Measurements from ENCODE around the gene KIF6.
A peak's percentile ranks its signal among the peaks of the same experiment; 100 is the strongest.

Gene KIF6

DNA sequence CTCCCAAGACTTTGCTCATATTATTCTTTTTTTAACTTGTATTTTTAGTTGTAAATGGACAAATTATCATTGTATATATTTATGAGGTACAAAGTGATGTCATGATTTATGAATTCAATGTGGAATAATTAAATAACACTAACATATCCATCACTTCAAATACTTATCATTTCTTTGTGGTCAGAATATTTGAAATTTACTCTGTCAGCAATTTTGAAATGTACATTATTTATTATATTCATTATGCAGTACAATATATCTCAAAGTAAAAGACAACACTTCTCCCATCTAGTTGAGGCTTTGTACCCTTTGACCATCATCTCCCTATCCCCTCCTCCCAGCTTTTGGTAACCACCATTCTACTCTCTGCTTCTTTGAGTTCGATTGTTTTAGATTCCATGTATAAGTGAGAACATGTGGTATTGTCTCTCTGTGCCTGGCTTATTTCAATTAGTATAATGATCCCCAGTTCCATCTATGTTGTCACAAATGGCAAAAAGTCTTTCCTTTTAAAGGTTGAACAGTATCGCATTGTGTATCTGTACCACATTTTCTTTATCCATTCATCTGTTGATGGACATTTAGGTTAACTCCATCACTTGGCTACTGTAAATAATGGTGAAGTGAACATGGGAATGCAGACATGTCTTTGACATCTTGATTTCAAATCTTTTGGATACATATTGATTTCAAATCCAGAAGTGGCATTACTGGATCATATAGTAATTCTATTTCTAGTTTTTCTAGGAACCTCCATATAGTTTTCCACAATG is 197.2 kb downstream of the KIF6 start:
- TF ChIP-seq, protein P1, sequence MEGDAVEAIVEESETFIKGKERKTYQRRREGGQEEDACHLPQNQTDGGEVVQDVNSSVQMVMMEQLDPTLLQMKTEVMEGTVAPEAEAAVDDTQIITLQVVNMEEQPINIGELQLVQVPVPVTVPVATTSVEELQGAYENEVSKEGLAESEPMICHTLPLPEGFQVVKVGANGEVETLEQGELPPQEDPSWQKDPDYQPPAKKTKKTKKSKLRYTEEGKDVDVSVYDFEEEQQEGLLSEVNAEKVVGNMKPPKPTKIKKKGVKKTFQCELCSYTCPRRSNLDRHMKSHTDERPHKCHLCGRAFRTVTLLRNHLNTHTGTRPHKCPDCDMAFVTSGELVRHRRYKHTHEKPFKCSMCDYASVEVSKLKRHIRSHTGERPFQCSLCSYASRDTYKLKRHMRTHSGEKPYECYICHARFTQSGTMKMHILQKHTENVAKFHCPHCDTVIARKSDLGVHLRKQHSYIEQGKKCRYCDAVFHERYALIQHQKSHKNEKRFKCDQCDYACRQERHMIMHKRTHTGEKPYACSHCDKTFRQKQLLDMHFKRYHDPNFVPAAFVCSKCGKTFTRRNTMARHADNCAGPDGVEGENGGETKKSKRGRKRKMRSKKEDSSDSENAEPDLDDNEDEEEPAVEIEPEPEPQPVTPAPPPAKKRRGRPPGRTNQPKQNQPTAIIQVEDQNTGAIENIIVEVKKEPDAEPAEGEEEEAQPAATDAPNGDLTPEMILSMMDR (IDR thresholded peaks at IDR 0.05; ENCODE audit: low read depth, low read length) = no peak
- DNase-seq (ENCODE audit: extremely low read depth, low read depth) = no peak

DNA sequence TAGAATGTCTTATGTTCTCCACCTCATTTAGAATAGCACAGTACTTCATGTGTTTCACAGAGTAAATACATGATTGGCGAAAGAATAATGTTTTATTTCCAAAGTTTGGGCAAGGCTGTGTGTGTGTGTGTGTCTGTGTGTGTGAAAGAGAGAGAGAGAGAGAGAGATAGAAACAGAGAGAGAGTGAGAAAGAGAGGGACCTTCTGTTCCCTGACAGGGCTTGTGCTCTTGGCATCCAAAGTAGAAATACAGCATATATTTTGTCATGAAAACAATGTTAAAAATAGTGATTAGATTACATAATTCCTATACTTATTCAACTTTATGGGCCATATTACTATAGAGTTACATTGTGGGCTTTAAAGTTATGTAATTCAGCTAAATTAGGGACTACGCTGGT is 201.2 kb downstream of the KIF6 start:
- no peak for DNase-seq (ENCODE audit: extremely low read depth, low read depth)

DNA sequence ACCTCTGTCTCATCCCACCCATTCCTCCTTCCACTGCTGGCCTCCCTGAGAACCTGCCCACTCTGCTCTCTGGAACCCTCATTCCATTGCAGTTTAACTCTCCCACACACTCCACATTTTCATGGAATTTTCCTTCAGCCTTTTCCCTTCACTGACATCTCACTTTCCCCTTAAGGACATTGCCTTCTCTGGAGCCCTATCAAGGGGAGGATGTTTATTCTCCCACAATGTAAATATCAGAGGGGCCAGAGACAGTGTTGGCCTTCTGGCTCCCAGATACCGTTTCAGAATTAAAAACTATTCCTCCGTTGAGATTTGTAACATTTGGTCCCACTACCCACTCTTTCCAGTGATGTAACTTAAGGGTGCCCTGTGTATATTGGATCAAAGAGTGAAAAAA is 203.2 kb downstream of the KIF6 start:
- no peak for DNase-seq (ENCODE audit: extremely low read depth, low read depth)
- TF ChIP-seq, protein P1 (IDR thresholded peaks at IDR 0.05; ENCODE audit: low read depth, low read length) = no peak

More for the DNA sequence above, 201.2 kb downstream of the KIF6 start:
- TF ChIP-seq, protein P1 (IDR thresholded peaks at IDR 0.05; ENCODE audit: low read depth, low read length) = no peak

DNA sequence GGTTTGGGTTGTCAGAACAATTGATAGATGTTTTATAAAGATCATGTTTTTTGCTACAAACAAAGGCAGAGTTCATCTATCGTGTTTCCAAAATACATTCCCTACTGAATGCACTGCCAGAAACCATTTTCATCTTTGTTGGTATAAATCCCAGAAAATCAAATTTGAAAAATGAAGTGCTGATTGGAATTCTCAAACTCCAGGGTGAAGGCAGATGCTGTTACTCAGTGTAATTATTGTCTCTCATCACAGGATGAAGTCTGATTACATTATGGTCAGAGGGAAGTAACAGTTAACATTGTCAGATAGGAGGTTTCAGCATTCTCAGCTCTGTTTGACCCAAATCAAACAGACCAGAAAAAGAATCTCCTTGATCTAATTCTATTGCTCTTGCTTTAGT is 204.3 kb downstream of the KIF6 start:
- no peak for DNase-seq (ENCODE audit: extremely low read depth, low read depth)
- TF ChIP-seq, protein P1 (IDR thresholded peaks at IDR 0.05; ENCODE audit: low read depth, low read length) = no peak

DNA sequence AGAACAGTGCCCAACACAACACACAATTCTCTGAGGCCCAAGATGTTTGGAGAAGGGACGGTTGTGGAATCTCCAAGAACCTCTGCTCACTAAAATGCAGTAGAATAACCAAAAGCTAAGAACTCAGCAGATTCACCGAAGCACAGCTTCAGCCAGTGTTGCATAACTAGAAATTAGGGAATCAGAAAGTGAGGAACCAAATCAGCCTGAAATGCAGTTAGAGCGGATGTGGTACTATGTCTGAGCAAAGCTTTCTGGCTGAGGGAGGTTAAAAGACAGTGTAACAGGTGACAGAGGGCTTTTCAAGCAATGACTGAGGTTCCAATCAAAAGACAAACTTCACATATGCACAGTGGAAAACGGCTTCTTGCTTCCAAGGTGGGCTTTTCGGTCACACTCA is 204.8 kb downstream of the KIF6 start:
- TF ChIP-seq, protein P1 (IDR thresholded peaks at IDR 0.05; ENCODE audit: low read depth, low read length) = no peak
- no peak for DNase-seq (ENCODE audit: extremely low read depth, low read depth)

DNA sequence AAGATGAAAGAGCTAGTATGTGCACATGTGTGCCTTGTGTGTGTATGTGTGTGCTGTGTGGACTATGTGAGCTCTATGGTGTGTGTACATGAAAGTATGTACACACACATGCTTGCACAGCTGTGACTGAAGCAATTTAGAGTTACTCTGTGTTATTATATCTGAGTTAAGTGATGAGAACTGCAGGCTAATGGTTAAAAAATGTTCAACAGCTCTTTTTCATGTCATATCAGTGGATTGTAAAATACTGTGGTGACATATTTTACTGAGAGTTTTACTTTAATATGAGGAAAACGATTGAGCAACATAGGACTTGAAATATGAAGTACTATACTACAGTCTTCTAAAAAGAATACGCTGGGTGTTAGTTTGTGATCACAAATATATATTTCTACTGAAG is 207.0 kb downstream of the KIF6 start:
- no peak for DNase-seq (ENCODE audit: extremely low read depth, low read depth)
- TF ChIP-seq, protein P1 (IDR thresholded peaks at IDR 0.05; ENCODE audit: low read depth, low read length) = no peak

DNA sequence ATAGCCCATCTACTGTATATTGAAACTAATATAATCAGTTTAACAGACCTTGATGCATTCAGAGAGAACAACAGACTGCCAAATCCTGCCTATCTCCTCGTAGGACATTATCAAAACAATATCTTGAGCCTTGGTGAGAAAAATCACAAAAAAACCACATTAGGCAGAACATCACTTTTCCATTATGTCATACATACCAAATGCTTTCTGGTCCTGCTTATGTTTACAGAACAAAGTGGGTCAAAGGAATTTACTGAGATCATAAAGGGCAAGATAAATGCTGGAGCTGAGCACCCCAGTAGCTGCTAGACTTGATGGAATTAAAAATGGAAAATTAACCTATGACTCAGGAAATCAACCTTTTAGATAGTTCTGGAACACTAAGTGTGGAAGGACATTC is 207.5 kb downstream of the KIF6 start:
- peak; percentile 27 for DNase-seq (ENCODE audit: extremely low read depth, low read depth)
- TF ChIP-seq, protein P1 (IDR thresholded peaks at IDR 0.05; ENCODE audit: low read depth, low read length) = no peak

Measured in AG09319 (cell line).